Dermis blood vessel endothelial cell (primary cell): Measurements from ENCODE around the gene IL32. TPM values are rescaled to one million over a fixed set of nuclear protein-coding genes. Genes with fewer than 3 reads are reported as not detected.

Experiments used
- DNase-seq: peaks from one replicate; pipeline ENCODE4 v3.0.0; 2010
- total RNA-seq: library from RNA; depleted of rRNA; stranded (reverse); fragments of >200 nt; gene quantifications from 2 replicates; pipeline ENCODE4 v1.2.3, GENCODE V29; 2014

Gene IL32
- total RNA-seq, 1 donor from 2014 or later, result 133 TPM

DNA sequence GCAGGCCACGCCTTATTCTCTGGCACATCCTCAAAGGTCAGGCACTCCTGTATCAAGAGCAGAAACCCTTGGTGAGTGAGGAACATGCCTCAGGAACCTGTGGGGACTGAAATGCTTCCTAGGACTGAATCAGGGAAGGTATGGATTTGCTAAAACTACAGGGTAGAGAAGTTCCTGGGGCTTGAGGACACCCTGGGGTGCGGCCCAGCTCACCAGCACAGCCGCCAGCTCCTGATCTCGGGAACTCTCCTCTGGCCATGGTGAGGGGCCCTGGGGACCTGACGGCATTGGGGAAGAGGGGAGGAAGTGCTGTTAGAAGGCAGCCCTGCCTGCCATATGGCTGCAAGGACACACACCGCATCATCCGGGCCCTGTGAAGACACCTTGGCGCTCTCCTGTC is 26.1 kb downstream of the IL32 start:
- no peak for DNase-seq

DNA sequence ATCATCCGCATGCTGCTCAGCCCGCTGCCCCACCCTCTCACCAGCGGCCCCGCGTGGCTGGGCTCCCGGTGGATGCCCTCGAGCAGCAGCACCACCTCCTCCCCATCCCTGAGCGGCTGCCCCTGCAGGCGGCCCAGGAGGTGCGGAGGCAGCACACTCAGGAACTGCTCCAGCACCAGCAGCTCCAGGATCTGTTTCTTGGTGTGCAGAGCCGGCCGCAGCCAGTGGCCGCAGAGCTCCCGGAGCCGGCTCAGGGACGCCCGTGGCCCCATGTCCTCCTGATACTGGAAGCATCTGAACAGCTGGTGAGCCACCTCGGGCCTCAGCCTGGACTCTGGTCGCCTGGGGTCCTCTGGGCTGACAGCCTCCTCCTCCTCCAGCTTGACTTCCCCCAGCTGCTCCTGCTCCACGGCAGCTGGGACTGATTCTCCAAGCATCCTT is 27.1 kb downstream of the IL32 start:
- DNase-seq, result no peak

DNA sequence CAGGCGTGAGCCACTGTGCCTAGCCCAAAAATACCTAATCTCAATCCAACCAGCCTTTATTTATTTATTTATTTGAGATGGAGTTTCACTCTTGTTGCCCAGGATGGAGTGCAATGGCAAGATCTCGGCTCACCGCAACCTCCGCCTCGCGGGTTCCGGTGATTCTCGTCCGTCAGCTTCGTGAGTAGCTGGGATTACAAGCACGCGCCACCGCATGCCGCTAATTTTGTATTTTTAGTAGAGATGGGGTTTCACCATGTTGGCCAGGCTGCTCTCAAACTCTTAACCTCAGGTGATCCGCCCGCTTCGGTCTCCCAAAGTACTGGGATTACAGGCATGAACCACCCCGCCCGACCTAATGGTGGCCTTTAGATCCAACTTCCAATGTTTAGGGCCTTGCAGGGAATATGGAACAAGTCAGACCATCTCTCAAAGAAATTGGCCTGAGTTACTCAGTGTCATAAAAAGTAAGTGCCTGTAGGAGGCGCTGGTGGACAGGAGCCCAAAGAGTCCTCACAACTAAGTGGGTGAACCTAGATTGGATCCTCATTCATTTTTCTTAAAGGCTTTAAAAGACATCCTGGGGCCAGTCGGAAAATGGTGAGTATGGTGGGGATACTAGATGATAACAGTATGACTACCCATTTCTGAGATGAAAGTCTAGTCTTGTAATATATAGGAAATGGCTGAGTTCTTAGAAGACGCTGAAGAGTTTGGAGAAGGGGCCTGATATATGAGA is 29.0 kb downstream of the IL32 start:
- DNase-seq, result peak; percentile 83

DNA sequence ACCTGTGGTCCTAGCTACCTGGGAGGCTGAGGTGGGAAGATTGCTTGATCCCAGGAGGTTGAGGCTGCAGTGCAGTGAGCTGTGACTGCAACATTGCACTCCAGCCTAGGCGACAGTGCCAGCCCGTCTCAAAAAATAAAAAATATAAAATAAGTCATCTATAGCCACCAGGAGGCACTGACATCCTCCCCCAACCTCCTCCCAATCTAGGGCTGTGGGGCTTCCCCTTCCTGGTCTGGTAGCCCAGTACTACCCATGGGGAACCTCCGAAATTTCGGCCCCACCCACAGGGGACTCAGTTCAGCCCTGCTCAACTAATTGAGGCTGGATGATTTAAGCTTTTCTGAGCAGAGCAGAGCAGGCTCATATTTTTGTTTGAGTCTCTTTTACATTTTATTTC is 30.4 kb downstream of the IL32 start:
- DNase-seq, result peak; percentile 55

DNA sequence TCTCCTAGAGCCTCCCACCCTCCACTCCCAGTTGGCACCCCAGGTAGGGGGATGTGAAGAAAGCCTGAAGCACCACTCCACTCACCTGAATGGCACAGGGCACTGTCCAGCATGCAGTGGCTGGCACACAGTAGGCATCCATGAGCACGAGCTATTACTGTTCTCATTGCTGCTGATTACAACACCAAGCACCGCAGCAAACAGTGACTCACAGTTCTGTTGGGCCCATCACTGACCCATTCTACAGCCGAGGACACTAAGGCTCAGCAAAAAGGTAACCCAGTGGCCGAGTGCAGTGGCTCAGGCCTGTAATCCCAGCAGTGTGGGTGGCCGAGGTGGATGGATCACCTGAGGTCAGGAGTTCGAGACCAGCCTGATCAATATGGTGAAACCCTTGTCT is 30.9 kb downstream of the IL32 start:
- DNase-seq, result no peak

DNA sequence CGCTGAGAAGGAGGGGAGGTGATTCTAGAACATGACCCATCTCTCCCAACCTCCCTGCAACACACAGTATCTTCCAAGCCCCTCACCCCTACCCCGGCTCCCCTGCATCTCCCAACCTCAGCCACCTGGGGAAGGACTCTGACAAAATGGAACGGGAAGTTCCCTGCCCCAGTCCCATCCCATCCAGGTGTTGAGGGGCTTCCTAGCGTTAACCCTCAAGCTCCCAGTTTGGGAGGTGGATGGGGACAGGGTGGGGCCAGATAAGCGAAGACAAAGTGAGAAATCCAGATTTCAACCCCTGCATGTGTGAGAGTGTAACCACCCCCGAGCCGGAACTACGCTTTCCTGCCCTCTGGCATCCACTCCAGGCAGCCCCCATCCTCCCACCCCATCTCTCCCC is 31.8 kb downstream of the IL32 start:
- no peak for DNase-seq

DNA sequence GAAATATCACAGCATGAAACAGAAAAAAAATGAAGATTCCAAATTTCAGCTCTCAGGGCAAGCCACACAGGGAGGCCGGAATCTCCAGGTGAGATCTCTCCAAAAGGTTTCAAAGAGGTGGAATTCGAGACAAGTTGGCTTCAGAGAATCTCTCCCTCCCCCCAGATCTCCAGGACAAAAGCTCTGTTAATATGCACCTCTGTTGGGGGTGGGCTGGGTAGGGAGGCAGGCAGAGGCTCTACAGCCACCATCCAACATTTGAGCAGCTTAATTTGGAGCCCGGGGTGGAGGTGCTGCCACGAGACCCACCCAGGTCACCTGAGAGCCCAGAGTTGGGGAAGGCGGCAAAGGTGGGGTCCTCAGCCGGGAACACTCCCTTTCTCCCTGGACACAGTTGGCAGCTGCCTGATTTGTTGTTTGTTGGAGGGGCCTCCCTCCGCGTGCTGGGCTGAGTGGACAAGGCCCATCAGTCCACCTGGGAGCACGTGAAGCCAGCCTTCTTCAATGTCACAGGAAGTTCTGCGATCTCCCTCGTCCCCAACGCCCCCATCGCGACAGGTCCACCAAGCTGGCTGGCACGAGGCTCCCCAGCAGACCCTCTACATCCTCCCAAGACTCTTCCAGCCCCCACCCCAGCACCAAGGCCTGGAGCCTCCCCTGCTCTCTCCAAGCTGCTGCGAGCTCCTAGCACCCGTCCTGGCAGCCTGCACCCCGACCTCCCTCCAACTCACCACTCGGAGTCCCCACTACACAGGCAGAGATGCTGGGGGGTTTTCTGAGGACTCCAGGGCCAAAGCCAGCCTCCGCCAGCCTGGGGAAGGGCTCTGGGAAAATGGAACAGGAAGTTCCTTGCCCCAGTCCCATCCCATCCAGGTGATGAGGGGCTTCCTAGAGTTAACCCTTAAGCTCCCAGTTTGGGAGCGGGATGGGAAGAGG is 33.3 kb downstream of the IL32 start, which contains the start of gene ZSCAN10:
Gene ZSCAN10 (minus strand): TSS at position 836 of the 936 bp plus-strand sequence. CDS start 6,357 bp downstream, outside the sequence.
- no peak for DNase-seq

DNA sequence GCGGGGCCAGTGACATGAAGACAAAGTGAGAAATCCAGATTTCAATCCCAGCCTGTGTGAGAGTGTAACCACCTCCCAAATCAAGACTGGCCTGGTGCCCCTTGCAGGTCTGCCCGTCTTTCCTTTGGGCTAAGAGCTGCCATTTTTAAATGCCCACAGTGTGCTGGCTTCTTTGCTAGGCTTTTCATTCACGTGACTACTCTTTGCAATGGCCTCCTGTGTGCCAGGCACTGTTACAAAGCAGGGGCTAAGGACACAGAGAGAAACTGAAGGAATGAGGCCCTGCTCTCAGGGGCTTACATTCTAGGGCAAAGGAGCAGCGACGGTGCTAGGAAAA is 33.9 kb downstream of the IL32 start:
- DNase-seq, result no peak

DNA sequence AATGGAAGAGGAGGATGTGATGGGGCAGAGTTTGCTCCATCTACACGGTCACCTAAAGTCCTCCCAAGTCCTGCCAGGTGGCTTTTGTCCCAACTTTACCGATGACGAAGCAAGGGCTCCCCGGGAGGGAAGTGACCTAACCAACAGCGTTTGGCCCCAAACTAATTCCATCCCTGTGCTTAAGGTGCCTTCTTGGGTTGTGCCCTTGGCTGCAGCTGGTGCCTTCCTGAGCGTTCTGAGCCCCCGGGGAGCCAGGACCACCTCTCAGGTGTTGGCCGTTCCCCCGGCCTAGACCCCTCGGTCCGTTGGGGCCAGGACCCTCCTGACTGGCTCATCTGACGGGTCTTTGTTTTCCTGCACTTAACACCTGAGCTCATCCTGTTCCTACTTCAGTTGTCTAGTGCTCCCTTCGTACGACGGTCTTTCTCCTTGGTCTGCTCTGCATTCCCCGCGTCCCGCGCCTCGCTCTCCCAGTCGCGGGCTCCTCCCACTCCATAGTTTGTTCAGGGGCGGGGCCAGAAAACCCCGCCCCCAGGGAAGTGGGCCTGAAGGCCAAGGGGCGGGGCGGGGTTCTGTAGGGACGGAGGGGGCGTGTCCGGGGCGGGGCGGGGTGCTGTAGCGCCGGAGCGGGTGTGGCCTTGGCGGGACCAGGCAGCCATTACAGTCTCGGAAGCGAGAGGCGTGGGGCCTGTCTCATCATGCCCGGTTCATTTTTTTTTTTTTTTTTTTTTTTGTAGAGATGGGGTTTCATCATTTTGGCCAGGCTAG is 34.5 kb downstream of the IL32 start:
- DNase-seq, result peak; percentile 91

DNA sequence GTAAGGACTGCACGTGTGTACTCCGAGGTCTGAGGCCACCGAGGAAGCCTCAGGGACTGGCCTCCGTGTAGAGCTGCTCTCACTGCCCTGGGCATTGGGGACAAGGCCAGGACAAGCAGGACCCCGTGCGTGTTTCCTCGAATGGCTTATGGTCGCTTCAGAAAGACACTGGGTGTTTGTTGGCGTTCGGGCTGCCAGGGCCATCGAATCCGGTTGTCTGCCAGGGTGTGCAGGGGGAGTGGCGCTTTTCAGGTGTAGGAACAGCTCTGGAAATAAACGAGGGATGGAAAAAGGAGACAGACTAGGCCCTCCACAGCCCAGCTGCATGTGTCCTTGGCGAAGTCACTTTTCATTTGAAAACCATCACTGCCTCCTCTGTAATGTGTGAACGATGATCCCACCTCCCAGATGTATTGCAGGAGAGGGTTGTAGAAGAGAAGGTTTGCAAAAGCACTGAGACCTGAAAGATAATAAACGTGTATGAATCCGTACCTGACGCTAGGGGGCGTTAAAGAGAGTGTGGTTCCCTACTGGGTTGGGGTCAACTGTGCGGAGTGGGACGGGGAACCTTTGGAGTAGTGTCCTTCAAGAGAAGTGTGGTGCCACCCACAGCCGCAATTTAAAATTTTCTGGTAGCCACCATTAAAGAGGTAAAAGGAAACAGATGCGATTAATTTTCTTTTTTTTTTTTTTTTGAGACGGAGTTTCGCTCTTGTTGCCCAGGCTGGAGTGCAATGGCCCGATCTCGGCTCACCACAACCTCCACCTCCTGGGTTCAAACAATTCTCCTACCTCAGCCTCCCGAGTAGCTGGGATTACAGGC is 35.8 kb downstream of the IL32 start:
- DNase-seq, result peak; percentile 71

DNA sequence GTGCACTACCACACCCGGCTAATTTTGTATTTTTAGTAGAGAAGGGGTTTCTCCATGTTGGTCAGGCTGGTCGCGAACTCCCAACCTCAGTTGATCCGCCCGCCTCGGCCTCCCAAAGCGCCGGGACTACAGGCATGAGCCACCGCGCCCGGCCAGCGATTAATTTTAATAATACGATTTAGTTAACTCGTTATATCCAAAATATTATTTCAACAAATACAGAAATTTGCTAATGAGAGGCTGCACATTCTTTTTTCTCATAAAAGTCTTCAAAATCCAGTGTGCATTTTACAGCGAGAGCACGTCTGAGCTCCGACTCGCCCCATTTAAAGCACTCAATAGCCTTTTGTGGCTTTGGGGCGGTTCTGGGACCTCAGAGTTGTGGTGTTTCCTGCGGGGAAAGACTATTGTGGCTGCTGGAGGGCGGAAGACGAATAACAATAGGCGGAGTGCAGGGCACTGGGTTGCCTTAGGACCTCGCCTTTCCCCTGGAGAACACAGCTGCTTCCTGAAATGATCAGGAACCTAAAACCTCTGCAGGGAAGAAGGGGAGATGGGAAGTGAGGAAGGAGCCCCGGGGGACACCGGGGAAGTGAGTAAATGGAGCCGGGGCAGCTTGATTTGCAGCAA is 36.5 kb downstream of the IL32 start:
- peak; percentile 94 for DNase-seq

DNA sequence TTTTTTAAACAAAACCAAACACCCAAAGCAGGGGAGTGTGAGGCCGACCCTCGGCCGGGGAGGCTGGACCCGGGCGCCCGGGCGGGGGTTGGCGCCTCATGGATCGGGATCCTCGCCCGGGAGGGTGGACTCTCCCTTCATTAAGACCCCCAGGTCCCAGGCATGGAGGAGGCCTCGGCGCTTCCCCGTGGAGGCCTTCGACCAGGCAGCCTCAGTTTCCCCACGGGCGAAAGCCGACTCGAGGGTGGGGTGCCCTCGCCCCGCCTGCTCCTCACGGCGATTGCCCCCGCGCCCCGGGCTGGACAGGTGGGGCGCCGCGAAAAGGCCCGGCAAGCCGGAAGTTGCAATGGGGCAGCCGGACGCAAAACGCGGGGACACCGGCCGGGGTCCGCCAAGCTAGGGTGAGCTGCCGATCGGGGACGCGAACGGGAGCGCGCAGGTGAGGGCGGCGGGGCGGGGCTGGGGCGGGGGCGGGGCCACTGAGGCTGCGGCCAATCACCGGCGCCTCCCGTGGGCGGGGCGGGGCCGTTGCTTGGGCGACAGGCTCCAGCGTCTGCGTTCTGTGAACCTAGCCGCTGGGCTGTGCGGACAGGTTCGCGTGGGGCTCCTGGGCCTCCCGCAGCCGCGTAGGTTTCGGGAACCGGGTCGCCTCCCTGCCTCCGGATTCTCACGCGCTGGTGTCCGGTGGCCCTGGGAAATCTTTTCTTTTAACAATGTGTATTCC is 40.9 kb downstream of the IL32 start:
- DNase-seq, result peak; percentile 93

DNA sequence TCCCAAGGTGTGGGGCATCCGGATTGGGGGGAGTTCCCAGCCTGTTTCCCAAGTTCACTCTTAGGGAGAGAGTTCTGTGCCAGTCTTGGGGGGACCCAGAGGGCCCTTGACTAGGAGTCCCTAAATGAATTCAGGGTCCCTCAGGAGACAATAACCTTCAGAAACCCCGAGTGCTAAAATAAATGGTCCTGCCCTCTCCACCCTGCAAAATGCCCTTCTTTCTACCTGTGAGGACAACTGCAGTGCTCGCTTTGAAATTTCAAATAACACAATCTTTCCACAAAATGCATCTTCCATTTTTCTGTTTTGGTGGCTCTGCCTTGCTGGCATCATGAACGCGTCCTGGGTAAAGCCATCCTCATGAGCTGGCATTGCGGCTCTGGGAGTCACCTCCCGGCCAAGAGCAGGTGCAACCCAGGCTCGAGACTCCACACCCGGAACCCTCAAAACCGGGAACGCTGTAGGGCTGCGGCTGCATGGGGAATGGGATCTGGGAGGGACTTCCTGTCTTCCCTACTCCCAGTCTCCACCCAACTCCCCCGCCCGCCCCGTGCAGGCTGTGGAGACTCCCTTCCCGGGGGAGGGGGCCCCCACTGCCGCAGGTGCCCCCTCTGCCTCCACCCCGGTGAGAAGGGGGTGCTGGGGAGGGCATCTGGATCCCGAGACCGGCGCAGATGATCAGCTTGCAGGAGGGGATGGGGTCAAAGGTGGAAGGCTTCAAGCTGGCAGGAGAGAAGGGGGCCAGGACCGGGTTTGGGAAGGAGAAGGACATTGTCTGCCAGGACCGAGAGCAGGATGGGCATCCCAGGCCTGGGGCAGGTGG is 46.8 kb downstream of the IL32 start, which contains the start of gene ZNF205:
Gene ZNF205 (plus strand): TSS at position 529 of the 823 bp plus-strand sequence. CDS start 845 bp downstream, outside the sequence.
- DNase-seq, result peak; percentile 80

DNA sequence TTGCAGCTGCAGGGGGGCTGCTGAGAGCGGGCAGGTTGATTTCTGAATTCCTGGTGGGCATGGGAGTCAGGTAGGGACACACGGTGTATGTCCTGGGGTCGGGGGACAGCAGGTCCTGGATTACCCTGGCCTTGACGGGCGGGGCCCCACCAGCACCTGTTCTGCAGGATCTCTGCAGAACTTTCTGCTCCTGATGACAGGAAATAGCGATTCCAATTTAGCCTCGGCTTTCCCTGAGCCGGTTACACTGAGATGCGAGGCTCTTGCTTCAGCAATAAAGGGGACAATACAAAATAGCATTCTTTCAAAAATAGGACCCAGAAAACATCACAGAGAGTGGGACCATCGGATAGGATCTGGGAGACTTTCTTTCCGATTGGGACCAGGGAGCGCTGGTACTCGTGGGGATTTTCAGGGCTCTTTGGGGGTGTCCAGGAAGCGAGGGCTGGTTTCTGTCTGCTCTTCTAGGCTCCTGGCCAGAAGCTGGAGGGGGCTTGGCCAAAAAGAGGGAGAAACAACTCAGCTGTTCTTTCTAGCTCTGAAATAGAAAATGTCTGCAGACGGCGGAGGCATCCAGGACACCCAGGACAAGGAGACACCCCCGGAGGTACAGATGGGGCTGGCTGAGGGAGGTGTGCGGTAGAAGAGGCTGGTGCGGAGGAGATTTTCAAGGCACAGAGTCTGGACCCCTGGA is 47.6 kb downstream of the IL32 start:
- DNase-seq, result no peak

DNA sequence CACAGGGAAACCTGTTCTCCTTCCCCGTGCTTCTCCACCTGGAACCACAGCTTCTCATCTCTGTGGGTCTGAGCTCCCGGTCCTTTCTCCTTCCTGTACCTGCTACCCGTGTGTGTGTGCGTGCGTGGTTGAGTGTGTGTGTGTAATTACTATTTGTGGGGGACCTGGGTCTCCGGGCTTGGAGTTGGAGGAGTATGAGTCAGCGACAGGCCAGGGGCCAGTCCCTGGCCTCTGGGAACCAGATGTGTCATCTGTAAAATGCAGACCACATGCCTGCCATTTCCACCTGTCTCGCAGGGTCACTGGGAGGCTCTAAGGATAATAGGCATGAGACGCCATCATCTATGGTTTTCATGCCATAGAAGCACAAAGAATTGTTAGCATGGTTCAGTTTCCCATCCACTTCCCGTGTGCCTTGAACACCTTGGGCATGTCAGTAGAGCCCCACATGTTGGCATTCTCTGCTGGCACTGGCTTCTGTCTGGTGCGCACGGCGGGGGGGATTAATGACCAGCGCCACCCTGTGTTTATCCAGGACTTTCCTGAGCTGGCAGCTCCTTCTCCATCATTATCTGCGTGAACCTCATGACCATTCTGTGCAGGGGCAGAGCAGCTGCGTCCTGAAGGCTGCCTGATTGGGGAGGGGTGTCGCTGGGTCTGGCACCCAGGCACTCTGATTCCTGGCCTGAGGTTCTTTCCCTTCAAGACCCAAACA is 48.5 kb downstream of the IL32 start:
- DNase-seq, result peak; percentile 61

DNA sequence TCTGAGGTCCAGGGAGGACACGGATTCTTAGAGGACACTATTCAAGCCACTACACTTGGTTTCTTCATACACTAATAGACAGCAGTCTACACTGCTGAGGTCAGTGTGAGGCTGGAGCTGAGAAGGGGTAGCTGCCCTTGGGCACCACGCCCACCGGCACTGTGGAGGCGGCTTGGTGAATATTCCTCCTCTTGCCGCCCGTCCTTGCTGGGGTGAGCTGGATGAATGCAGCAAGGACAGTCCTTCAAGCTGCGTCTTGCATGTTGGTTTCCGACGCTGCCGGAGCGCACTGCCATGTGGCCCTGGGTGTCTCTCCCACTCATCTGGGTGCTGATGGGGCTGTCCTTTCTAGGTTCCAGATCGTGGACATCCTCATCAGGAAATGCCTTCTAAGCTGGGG is 49.6 kb downstream of the IL32 start:
- no peak for DNase-seq

DNA sequence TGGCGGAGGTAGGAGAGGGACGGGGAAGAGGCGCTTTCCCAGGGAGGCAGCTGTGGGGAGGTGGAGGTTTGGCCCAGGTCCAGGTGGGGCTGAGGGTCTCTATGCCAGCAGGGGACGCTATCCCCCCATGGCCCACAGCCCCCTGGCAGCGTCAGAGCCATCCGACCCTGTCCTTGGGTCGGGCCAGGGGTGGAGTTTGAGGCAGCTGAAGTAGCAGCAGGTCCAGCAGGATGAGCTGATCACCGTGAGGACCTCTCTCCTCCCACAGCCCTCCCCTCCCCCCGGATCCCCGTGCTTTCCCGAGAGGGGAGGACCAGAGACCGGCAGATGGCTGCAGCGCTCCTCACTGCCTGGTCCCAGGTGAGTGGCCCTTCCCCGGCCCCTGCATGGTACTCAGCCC is 50.1 kb downstream of the IL32 start:
- no peak for DNase-seq

DNA sequence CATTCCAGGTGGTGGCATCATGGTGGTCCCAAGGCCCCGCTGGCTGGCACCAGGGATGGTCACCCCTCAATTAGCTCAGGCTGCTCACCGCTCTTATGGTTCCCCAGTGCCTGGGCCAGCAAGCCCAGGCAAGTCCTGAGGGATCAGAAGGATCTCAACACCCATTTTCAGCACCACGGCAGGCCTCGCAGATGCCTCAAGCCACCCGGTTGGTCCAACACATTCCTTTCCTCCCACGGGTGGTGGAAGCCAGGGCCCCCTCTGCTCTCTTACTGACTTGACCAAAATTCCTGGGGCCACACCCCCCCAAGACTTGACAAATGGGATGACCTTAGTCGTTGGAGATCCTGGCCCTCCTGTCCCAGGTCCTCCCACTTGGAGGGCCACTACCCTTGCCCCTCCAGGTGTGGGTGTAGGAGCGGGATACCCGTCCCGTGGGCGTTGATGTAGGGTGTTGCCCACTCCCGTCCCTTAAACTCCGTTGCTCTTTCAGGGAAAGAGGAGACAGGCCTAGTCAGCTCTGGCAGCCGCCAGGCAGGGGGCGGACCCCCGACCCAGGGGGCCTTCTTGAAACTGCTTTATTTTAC is 52.9 kb downstream of the IL32 start:
- DNase-seq, result no peak
